GM18909 (cell line): ENCODE data around the gene MED27.
"Not testable (repeated sequence)": the region's sequence is repeated elsewhere in the genome, so short reads cannot be mapped to it uniquely, and the experiment has no call there.

ENCODE experiments used
- ATAC-seq: cut with Tn5 transposase; IDR thresholded peaks from one replicate; pipeline ENCODE4 v1.9.1; 2021; ENCODE audit warnings: mild to moderate bottlenecking; ENCODE audit not compliant: unreplicated experiment, poor library complexity

Gene MED27

GRCh38 chr9:131942146-131942720 lies 137.4 kb downstream of the MED27 start:
- ATAC-seq, result no peak

GRCh38 chr9:131937451-131937850 lies 142.2 kb downstream of the MED27 start:
- ATAC-seq, result no peak

- ATAC-seq, result no peak
Observed at GRCh38 chr9:131936929-131937328, 142.7 kb downstream of the MED27 start.

GRCh38 chr9:131934673-131935072 lies 145.0 kb downstream of the MED27 start:
- no peak for ATAC-seq

GRCh38 chr9:131927091-131927490 lies 152.6 kb downstream of the MED27 start:
- ATAC-seq, result no peak

- ATAC-seq, result no peak
Observed at GRCh38 chr9:131926360-131926922, 153.2 kb downstream of the MED27 start.

GRCh38 chr9:131925677-131926177 lies 153.9 kb downstream of the MED27 start:
- ATAC-seq, result no peak

- no peak for ATAC-seq
Observed at GRCh38 chr9:131923766-131924165, 155.9 kb downstream of the MED27 start.

- no peak for ATAC-seq
Observed at GRCh38 chr9:131923132-131923671, 156.5 kb downstream of the MED27 start.

- not testable (repeated sequence) for ATAC-seq
Observed at GRCh38 chr9:131921635-131922034, 158.0 kb downstream of the MED27 start.

- ATAC-seq, result no peak
Observed at GRCh38 chr9:131919216-131919615, 160.5 kb downstream of the MED27 start.

GRCh38 chr9:131918481-131918880 lies 161.2 kb downstream of the MED27 start:
- ATAC-seq, result no peak

- ATAC-seq, result no peak
Observed at GRCh38 chr9:131917009-131917408, 162.7 kb downstream of the MED27 start.

GRCh38 chr9:131915181-131915580 lies 164.5 kb downstream of the MED27 start:
- ATAC-seq, result no peak

GRCh38 chr9:131912671-131913070 lies 167.0 kb downstream of the MED27 start:
- ATAC-seq, result no peak

- no peak for ATAC-seq
Observed at GRCh38 chr9:131912069-131912468, 167.6 kb downstream of the MED27 start.

GRCh38 chr9:131910572-131910971 lies 169.1 kb downstream of the MED27 start:
- no peak for ATAC-seq

GRCh38 chr9:131905144-131905543 lies 174.5 kb downstream of the MED27 start:
- ATAC-seq, result no peak

- ATAC-seq, result no peak
Observed at GRCh38 chr9:131899296-131900228, 180.1 kb downstream of the MED27 start.

GRCh38 chr9:131892902-131893500 lies 186.7 kb downstream of the MED27 start:
- no peak for ATAC-seq
